ENCODE results near the gene CNTNAP5. TPM values are rescaled to one million over a fixed set of nuclear protein-coding genes. Genes with fewer than 3 reads are reported as not detected.

The CNTNAP5 gene
- total RNA-seq, 1 experiment from 2014 or later = not detected

DNA sequence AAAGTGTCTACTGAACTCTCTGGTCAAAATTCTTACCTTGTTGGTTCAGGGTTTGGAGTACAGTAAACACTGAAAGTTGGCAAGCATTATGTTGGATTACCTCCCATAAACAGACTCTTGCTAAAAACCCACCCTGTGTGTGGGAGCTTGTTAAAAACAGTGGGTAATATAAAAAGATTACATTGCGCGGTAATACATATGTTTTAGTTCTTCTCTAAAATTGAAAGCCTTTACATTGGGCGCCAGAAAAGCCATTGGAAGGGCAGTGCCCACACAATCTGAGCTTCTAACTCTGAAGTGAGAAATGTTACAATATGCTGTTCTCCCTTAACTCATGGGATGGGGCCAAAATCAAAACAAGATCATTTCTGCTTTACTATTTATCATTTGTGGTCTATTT is 510.7 kb downstream of the CNTNAP5 start:
- H3K4me1 Mint-ChIP-seq (ENCODE audit: low read depth, unreplicated experiment) = no peaks in the 10 kb centered on the region
- no peaks in the 10 kb centered on the region for H3K27me3 Mint-ChIP-seq (ENCODE audit: unreplicated experiment)
- intact Hi-C loops (cut with micrococcal nuclease; ENCODE audit: unreplicated experiment) = no loop called here
- BruUV-seq (replicated peaks) = no TSS peak
- no peak overlapping the region for H3K4me3 Mint-ChIP-seq (ENCODE audit: low read depth, unreplicated experiment)
- CTCF ChIA-PET = no interaction called here
- no peak overlapping the region for H3K27ac Mint-ChIP-seq (ENCODE audit: unreplicated experiment)
- peaks cover 22% of the 10 kb centered on the region for H3K9me3 Mint-ChIP-seq (ENCODE audit: low read depth, unreplicated experiment)
- TF ChIP-seq, protein P1, sequence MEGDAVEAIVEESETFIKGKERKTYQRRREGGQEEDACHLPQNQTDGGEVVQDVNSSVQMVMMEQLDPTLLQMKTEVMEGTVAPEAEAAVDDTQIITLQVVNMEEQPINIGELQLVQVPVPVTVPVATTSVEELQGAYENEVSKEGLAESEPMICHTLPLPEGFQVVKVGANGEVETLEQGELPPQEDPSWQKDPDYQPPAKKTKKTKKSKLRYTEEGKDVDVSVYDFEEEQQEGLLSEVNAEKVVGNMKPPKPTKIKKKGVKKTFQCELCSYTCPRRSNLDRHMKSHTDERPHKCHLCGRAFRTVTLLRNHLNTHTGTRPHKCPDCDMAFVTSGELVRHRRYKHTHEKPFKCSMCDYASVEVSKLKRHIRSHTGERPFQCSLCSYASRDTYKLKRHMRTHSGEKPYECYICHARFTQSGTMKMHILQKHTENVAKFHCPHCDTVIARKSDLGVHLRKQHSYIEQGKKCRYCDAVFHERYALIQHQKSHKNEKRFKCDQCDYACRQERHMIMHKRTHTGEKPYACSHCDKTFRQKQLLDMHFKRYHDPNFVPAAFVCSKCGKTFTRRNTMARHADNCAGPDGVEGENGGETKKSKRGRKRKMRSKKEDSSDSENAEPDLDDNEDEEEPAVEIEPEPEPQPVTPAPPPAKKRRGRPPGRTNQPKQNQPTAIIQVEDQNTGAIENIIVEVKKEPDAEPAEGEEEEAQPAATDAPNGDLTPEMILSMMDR (IDR thresholded peaks at IDR 0.05; ENCODE audit: unreplicated experiment) = no peak
- H3K36me3 Mint-ChIP-seq (ENCODE audit: insufficient read depth, unreplicated experiment) = no peaks in the 10 kb centered on the region
- no peak for DNase-seq

DNA sequence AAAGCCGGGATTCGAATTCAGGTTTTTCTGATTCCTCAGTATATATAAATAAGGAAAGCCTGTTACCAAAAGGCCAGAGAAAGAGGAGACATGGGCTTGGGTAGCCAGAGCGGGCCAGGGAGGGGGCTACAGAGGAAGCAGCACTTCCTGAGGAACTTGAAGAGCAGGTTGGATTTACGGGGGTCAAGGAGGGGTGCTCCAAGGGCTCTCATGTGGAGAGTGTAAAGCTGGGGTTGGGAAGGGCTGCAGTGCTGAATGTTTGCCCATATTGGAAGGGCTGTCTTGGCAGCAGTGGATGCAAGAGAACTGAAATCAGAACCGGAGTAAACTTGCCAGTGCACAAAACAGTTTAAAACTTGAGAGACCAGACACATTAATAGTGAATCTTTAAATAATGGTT is 511.5 kb downstream of the CNTNAP5 start:
- TF ChIP-seq, protein P1 (IDR thresholded peaks at IDR 0.05; ENCODE audit: unreplicated experiment) = no peak
- Mint-ChIP-seq H3K27me3 (ENCODE audit: unreplicated experiment) (no peaks in the 10 kb centered on the region), H3K36me3 (ENCODE audit: insufficient read depth, unreplicated experiment) (no peaks in the 10 kb centered on the region), H3K27ac (ENCODE audit: unreplicated experiment) (no peak overlapping the region), H3K9me3 (ENCODE audit: low read depth, unreplicated experiment) (peaks cover 22% of the 10 kb centered on the region), H3K4me1 (ENCODE audit: low read depth, unreplicated experiment) (no peaks in the 10 kb centered on the region), H3K4me3 (ENCODE audit: low read depth, unreplicated experiment) (no peak overlapping the region)
- DNase-seq = no peak
- no TSS peak for BruUV-seq (replicated peaks)
- intact Hi-C loops (cut with micrococcal nuclease; ENCODE audit: unreplicated experiment) = no loop called here
- CTCF ChIA-PET = no interaction called here

GRCh38 chr2:124538549-124538948 is 513.5 kb downstream of the CNTNAP5 start:
- H3K27me3 Mint-ChIP-seq (ENCODE audit: unreplicated experiment) = no peaks in the 10 kb centered on the region

GRCh38 chr2:124540805-124541204 is 515.7 kb downstream of the CNTNAP5 start:
- no peak for DNase-seq
- CTCF ChIA-PET = no interaction called here
- Mint-ChIP-seq H3K9me3 (ENCODE audit: low read depth, unreplicated experiment) (peaks cover 18% of the 10 kb centered on the region), H3K4me1 (ENCODE audit: low read depth, unreplicated experiment) (no peaks in the 10 kb centered on the region), H3K4me3 (ENCODE audit: low read depth, unreplicated experiment) (no peak overlapping the region), H3K27me3 (ENCODE audit: unreplicated experiment) (no peaks in the 10 kb centered on the region), H3K27ac (ENCODE audit: unreplicated experiment) (no peak overlapping the region), H3K36me3 (ENCODE audit: insufficient read depth, unreplicated experiment) (no peaks in the 10 kb centered on the region)
- no TSS peak for BruUV-seq (replicated peaks)
- intact Hi-C loops (cut with micrococcal nuclease; ENCODE audit: unreplicated experiment) = no loop called here
- TF ChIP-seq, protein P1 (IDR thresholded peaks at IDR 0.05; ENCODE audit: unreplicated experiment) = no peak

More at GRCh38 chr2:124538549-124538948, 513.5 kb downstream of the CNTNAP5 start:
- DNase-seq = no peak
- Mint-ChIP-seq H3K9me3 (ENCODE audit: low read depth, unreplicated experiment) (peaks cover 25% of the 10 kb centered on the region), H3K27ac (ENCODE audit: unreplicated experiment) (no peak overlapping the region), H3K36me3 (ENCODE audit: insufficient read depth, unreplicated experiment) (no peaks in the 10 kb centered on the region), H3K4me1 (ENCODE audit: low read depth, unreplicated experiment) (no peaks in the 10 kb centered on the region), H3K4me3 (ENCODE audit: low read depth, unreplicated experiment) (no peak overlapping the region)
- TF ChIP-seq, protein P1 (IDR thresholded peaks at IDR 0.05; ENCODE audit: unreplicated experiment) = no peak
- intact Hi-C loops (cut with micrococcal nuclease; ENCODE audit: unreplicated experiment) = no loop called here
- no TSS peak for BruUV-seq (replicated peaks)
- CTCF ChIA-PET = no interaction called here
